ENCODE results near the gene MED20. TPM values are rescaled to one million over a fixed set of nuclear protein-coding genes. Genes with fewer than 3 reads are reported as not detected.

The MED20 gene
- total and polyA plus RNA-seq, 2 of the 4 experiments (the other 2 are of a cell fraction): 24.8 to 38.2 TPM

DNA sequence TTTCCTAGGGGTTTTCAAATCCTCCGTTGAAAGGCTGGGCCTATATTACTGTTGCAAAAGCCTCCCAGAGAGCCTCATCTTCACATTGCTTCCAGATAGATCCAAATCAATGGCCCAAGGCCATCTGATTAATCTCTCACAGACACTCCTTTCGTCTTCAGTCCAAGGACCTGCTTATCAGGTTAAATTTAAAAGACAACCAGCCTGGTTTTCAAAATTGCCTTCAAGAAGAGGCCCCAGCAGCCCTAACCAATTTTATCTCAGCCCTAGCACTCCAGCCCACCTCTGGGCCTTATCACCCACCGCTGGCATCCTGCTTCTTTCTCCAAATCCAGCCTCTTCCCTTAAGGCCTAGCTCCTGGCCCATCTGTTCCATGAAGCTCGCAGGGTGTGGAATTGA is 36.2 kb upstream of the MED20 start:
- CTCF ChIA-PET: no interaction called here

More for the DNA sequence above, 36.2 kb upstream of the MED20 start:
- intact Hi-C loops (cut with micrococcal nuclease): no loop called here
- H3K36me3 ChIP-seq (ENCODE audit: control insufficient read depth, insufficient read depth, low read length): no peaks in the 10 kb centered on the region
- peaks cover 3% of the 10 kb centered on the region; the same call in 1 of the 2 replicates for H3K4me1 ChIP-seq (ENCODE audit: control insufficient read depth, insufficient read depth, low read length)
- H2AK9ac ChIP-seq (replicated peaks; ENCODE audit: low read depth, low read length, poor library complexity): no peak overlapping the region
- no peak overlapping the region for H3K27ac ChIP-seq (ENCODE audit: insufficient read depth, low read length)
- no peak overlapping the region for H3K23ac ChIP-seq (ENCODE audit: low read depth, low read length)
- H3K79me1 ChIP-seq (ENCODE audit: low read depth in 1 of 2, low read length in 2 of 2): no peaks in the 10 kb centered on the region
- H2BK15ac ChIP-seq (ENCODE audit: low read depth, low read length): no peak overlapping the region
- H2BK120ac ChIP-seq (ENCODE audit: low read depth, low read length): no peak overlapping the region
- in situ Hi-C loops (cut with MboI; ENCODE audit: low sequenced_read_pairs): no loop called here
- H2BK20ac ChIP-seq (ENCODE audit: low read depth, low read length): no peak overlapping the region
- dilution Hi-C loops (cut with HindIII; ENCODE audit: low sequenced_read_pairs, unreplicated experiment): no loop called here
- H3K4me2 ChIP-seq (ENCODE audit: low read depth, low read length): no peak overlapping the region
- peaks cover 6% of the 10 kb centered on the region; the same call in 1 of the 2 replicates for H3K9me1 ChIP-seq (ENCODE audit: insufficient read depth, low read length)
- no peaks in the 10 kb centered on the region for H3K27me3 ChIP-seq (ENCODE audit: control insufficient read depth, insufficient read depth, low read length)
- no peak overlapping the region for H4K8ac ChIP-seq (ENCODE audit: low read depth in 2 of 2, low read length in 2 of 2)
- H3K9ac ChIP-seq (ENCODE audit: low read depth, low read length): no peak overlapping the region
- no TSS peak for BruUV-seq (replicated peaks)
- H4K5ac ChIP-seq (ENCODE audit: low read depth, low read length): no peak overlapping the region
- no peaks in the 10 kb centered on the region for H4K20me1 ChIP-seq (ENCODE audit: insufficient read depth, low read length)
- no peak overlapping the region for H3K14ac ChIP-seq (replicated peaks; ENCODE audit: low read depth, low read length)
- no peak overlapping the region for H4K91ac ChIP-seq (ENCODE audit: insufficient read depth, low read depth, low read length)
- WGBS, 2 experiments (ENCODE audit: extremely low coverage in 2 of 2, insufficient read length in 1 of 2): no CpG with 5 or more reads among the region's 4 CpGs
- ATAC-seq (ENCODE audit: low read depth) (no peak), DNase-seq (no peak)
- H3K56ac ChIP-seq (ENCODE audit: extremely low read depth, insufficient read depth, low read length): no peak overlapping the region
- H2AK5ac ChIP-seq (ENCODE audit: low read depth, low read length): no peak overlapping the region
- no peak overlapping the region for H2AFZ ChIP-seq (replicated peaks; ENCODE audit: low read length, poor library complexity)
- H3K18ac ChIP-seq (ENCODE audit: low read depth, low read length): no peak overlapping the region
- no peaks in the 10 kb centered on the region for H3K9me3 ChIP-seq (ENCODE audit: control insufficient read depth, insufficient read depth, low read length)
- H3K4me3 ChIP-seq (ENCODE audit: insufficient read depth, low read depth, low read length): no peak overlapping the region
- H2BK5ac ChIP-seq (ENCODE audit: low read depth, low read length, poor library complexity, severe bottlenecking): no peak overlapping the region
- H3K4ac ChIP-seq (ENCODE audit: low read depth, low read length): no peak overlapping the region
- no peak for TF ChIP-seq RAD21 (IDR thresholded peaks at IDR 0.05; ENCODE audit: low read length)
- no peak for TF ChIP-seq ELK1 (IDR thresholded peaks at IDR 0.05; ENCODE audit: borderline replicate concordance, low read depth, low read length)
- TF ChIP-seq RFX5 (IDR thresholded peaks at IDR 0.05; ENCODE audit: low read depth, low read length): no peak
- TF ChIP-seq FOS (IDR thresholded peaks at IDR 0.05; ENCODE audit: low read depth, low read length): no peak
- TF ChIP-seq CHD1 (IDR thresholded peaks at IDR 0.05; ENCODE audit: low read depth, low read length): no peak
- no peak for TF ChIP-seq USF2 (IDR thresholded peaks at IDR 0.05; ENCODE audit: low read depth, low read length)
- no peak for TF ChIP-seq BHLHE40 (IDR thresholded peaks at IDR 0.05; ENCODE audit: low read depth, low read length)
- no peak for TF ChIP-seq MAZ (IDR thresholded peaks at IDR 0.05; ENCODE audit: borderline replicate concordance, low read depth, low read length)
- no peak for TF ChIP-seq CEBPB (IDR thresholded peaks at IDR 0.05; ENCODE audit: low read depth, low read length)
- no peak for TF ChIP-seq MXI1 (IDR thresholded peaks at IDR 0.05; ENCODE audit: borderline replicate concordance, low read depth, low read length)
- TF ChIP-seq, protein P1, sequence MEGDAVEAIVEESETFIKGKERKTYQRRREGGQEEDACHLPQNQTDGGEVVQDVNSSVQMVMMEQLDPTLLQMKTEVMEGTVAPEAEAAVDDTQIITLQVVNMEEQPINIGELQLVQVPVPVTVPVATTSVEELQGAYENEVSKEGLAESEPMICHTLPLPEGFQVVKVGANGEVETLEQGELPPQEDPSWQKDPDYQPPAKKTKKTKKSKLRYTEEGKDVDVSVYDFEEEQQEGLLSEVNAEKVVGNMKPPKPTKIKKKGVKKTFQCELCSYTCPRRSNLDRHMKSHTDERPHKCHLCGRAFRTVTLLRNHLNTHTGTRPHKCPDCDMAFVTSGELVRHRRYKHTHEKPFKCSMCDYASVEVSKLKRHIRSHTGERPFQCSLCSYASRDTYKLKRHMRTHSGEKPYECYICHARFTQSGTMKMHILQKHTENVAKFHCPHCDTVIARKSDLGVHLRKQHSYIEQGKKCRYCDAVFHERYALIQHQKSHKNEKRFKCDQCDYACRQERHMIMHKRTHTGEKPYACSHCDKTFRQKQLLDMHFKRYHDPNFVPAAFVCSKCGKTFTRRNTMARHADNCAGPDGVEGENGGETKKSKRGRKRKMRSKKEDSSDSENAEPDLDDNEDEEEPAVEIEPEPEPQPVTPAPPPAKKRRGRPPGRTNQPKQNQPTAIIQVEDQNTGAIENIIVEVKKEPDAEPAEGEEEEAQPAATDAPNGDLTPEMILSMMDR (conservative IDR thresholded peaks at IDR 0.05; ENCODE audit: low read depth, low read length): no peak
- no peak for TF ChIP-seq POLR2A (IDR thresholded peaks at IDR 0.05; ENCODE audit: low read depth, low read length)
- TF ChIP-seq NFE2L2 (IDR thresholded peaks at IDR 0.05; ENCODE audit: low read depth, low read length): no peak
- TF ChIP-seq RCOR1 (IDR thresholded peaks at IDR 0.05; ENCODE audit: insufficient replicate concordance, low read length): no peak
- TF ChIP-seq SMC3 (IDR thresholded peaks at IDR 0.05; ENCODE audit: low read depth, low read length): no peak
- TF ChIP-seq MAFK (IDR thresholded peaks at IDR 0.05; ENCODE audit: low read depth, low read length): no peak
- POLR2A ChIA-PET (ENCODE audit: unreplicated experiment): no interaction called here
